Dedifferentiated amniotic fluid mesenchymal stem cell (primary cell): ENCODE data around the gene MOSPD2.

ENCODE experiments used
- DNase-seq: peaks from one replicate; pipeline ENCODE4 v3.0.0-alpha.2; 2016; ENCODE audit errors: extremely low spot score

Gene MOSPD2

DNA sequence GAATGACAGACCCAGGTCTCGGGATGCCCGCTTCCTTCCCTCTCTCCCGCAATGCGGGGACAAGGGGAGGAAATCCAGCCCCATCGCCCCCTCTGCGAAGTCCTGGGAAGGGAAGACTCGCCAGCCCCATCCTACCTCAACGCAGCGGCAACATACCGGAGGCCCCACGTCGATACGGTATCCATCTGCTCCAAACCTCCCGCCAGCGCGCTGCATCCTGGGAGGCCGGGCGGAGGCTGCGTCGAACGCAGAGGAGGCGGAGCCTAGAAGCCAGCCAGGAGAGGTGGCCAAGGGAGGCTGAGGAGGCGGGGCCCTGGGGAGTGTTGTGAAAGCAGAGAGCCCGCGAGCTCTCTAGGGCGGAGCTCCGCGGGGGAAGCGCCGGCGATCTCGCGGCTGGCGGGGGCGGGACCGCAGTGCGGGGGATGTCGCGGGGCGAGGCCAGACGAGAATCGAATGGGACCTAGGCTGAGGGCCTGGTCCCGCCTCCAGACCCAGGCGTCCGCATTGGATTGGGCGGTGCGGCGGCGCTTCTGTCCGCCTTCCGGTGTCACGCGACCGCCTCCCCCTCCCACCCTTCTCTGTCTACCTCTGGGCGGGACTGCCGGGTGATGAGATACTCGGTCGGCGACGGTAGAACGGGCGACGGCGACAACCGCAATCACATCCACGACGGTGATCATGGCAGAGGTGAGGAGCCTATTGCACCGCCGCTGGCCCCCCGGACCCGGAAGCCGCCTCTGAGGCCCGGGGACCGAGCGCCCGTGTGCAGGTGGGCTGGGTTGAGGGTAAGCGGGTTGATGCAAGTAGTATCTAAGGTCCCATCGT is at the start of gene MOSPD2, which contains the start of gene FANCB:
Gene MOSPD2 (plus strand): TSS at position 571 of the 825 bp plus-strand sequence. CDS start 108 bp downstream, at position 679.
Gene FANCB (minus strand): TSS at position 219 of the 825 bp plus-strand sequence. CDS start 7,559 bp downstream, outside the sequence.
- peak; percentile 91 for DNase-seq

DNA sequence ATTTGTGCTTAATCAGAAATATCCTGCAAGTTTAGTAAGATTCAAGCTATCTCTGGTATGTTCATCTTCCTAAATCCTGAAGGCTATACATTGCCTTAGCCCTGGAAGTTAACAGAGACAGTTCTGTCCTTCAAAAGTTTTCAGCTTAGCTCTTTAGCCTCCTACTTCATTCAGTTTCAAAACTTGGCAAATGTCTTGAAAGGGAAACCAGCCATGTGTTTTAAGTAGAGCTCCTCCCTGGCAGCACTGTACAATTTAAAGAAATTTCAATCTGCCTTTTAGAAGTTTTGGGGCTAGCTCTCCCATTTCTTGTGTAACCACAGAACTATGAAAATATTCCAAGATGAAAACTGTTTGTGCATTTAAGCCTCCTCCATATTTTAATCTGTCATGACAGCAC is 47.4 kb upstream of the MOSPD2 start:
- peak; percentile 24 for DNase-seq

DNA sequence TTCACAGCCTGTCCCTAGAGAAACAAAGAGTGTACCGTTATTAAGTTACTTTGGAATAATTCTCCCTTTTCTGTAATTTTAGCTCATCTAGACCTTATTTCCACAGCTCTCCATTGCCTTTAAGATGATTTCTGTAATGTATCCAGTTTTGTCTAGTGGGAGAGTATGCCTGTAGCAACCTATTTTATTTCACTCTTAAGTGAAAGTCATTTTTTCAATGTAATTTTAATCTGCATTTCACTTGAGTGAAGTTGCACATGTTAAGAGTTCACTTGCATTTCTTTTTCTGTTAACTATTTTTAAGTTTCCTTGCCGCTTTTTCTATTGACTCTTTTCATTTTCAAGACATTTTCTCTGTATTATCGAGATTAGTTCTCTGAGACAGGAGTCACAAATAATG is 46.9 kb upstream of the MOSPD2 start:
- no peak for DNase-seq

DNA sequence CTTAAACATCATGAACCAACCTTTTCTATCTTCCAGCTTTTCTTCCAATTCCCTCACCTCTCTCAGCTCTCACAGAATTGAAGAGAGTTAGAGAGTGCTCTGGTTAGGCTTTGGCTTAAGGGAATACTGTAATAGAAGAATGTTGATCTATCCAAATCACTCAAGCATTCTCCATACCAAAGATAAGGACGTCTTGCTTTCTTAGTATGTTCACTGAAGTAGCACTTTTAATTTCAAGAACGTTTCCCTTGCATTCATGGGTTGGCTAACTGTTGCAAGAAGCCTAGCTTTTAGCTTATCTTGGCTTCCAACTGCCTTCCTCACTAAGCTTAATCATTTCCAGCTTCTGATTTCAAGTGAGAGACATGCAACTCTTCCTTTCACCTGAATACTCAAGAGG is 43.6 kb upstream of the MOSPD2 start:
- no peak for DNase-seq

DNA sequence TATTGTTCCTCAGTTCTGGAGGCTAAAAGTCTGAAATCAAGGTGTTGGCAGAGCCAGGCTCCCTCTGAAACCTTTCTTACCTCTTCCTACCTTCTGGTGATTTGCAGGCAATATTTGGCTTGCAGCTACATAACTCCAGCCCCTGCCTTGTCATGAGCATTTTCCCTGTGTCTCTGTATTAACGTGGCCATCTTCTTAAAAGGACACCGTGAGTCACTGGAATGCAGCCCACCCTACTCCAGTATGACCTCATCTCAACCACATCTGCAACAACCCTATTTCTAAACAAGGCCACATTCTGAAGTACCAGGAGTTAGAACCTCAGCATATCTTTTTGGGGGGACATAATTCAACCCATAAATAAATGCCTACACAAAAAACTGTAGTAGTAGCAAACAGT is 41.1 kb upstream of the MOSPD2 start:
- no peak for DNase-seq

DNA sequence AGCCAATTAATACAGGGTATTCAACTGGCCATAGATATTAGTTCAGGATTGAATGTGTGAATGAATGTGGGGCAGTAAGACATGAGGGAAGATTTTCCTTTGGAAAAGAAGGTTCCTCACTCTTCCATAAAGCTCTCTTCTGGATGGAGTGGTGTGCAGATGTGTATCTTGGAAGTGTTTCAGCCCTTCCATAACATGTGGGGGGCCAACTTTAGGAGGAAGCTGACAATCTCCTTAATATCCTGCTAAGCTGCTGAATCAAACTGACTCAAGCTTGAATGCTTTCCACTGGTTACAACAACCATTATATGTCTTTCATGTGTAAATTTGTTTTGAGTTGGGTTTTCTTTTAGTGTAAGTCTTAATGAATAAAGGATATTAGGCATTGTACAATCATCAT is 40.6 kb upstream of the MOSPD2 start:
- no peak for DNase-seq

DNA sequence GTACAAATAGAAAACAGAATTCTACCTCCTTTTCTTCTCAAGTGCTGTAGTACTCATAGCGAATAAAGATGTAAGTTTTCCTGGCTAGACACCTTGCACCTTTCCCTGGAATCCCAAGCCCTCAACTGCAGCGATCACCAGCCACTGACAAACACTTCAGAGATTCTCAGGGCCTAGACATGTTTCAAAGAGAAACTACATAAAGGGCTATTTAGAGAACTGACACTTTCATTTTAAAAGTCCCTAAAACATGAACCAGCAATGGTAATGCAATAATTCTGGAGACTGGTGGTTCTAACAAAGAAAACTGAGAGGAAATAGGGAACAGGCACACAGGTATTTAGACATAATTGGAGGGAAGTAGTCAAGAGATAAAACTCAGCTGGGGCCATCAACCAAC is 36.1 kb upstream of the MOSPD2 start:
- DNase-seq = no peak

DNA sequence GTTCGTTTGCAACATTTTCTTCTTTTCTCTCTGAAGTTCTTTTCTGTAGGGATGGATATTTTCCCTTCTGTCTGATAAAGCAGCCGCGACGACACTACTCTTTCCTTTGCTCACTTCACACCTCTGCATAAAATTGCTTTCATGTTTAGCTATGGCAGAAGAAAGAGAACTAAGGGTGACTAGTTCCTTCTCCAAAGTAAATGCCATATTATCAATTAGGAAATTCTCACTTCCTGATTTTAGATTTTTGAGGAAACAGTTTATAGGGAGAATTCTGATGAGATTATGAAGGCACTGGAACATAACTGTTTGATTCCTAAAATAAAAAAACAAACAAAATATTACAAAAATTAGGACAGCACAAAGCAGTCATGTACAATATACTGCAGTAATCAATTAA is 29.6 kb upstream of the MOSPD2 start:
- no peak for DNase-seq

DNA sequence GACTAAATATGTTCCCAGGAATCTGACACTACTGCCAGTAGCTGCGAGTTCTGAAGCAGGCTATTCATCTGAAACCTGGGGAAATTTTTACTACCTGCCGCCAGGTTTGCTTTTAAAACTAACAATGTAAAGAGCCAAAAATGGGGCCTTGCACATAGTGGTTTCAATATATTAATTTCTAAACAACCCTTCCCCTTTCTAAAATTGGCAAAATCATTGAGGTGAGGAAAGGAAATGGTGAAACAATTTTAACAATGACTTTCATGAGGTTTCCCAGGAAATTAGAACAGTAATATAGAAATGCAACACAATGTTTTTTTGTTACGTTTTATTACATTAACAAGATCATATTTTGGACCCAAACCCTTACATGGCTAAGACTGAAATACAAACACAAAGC is 21.7 kb upstream of the MOSPD2 start:
- no peak for DNase-seq

DNA sequence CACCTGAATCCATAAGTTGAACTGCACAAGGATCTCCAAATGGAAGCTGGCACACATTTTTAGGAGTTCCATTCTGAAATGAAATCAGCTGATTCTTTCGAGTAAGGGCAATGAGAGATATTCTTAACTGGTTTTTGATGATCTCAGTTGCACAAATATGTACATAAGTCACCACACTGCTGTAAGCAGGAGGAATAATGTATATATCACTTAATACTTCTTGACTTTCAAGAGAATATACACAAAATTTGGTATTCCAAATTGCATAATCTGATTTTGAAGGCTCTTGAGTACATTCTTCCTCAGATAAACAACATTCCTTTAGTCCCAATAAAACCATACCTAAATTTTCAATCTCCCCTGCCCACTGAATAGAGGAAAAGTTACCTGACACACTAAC is 8.6 kb upstream of the MOSPD2 start:
- peak; percentile 17 for DNase-seq

DNA sequence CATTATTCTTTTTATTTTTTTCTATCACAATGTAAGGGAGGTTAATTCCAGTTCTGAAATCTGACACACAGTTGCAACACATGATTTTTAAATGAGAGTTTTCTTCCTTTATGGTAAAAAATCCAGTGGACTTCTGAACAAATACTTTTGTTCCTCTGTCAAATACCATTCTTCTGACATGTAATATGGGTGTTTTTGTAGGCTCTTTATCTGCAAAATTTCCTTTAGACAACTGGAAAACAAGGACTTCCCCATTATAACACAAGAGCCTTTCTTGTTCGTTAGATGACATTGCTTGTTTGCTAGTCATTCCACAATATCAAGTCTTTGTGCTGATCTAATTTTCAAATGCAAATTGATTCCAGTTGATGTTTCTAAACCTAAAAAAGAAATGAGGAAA is 8.0 kb upstream of the MOSPD2 start:
- DNase-seq = peak; percentile 49

DNA sequence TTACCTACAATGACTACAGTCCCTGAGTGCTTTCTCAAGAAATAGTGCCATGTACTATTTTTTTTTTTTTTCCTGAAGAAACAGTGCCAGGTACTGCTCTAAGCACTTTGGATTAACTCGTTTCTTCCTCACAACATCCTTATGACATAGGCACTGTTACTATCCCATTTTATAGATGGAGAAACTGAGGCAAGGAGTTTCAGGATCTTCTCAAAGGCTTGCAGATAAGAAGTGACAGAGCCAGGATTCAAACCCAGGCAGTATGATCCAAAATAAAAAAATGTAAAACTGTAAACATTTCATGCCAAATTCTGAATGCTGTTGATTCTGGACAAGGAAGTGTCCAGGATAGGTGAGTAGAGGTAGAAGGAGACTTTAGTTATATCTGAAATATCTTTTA is 1.5 kb upstream of the MOSPD2 start:
- no peak for DNase-seq

DNA sequence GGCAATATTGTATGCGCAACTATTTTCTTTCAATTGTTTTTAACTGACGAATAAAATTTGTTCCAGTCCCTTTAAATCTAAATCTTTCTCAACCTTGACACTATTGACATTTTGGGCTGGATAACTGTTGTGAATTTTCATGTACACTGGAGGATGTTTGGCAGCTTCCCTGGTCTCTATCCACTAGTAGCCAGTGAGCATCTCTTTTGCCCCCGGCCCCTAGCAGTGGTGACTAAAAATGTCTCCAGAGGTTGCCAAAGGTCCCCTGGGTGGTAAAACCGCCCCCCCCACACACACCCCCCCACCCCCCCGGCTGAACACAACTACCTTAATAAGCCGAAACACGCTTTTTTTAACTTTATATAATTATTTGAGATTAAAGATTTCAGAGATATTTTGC is 866 bp upstream of the MOSPD2 start:
- no peak for DNase-seq

DNA sequence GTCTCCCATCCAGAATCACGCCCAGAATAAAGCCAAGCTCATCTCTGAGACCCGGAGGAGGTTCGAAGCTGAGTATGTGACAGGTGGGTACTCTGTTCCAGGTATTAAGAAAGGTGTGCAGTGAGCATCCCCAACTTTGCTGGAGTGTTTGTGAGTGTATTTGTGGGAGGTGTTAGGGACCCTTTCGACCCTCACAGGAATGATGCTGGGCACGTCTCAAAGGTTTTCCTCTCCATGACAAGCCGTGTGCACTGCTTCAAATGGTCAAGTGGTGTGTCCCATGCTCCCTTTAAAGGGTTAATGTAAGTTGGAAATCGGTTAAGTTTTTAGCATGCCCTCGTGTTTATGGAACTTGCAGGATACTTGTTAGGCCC is 442 bp downstream of the MOSPD2 start:
- DNase-seq = no peak

DNA sequence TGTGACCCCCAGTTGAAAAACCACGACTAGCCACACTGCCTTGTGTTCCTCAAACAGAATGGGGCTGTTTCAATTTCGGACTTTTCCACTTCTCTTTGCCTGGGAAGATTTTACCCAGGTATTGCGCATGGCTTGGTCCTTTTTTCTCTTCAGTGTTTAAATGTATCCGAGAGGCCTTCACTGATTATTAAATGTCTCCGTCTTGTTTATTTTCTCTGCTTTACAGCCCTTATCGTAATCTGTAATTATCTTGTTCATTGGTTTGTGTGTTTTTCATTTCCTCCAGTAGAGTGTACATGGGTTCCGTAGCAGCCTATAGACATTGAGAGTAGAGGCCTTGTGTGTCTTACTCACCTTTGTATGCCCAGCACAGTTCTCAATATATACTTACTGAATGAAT is 2.4 kb downstream of the MOSPD2 start:
- DNase-seq = no peak

DNA sequence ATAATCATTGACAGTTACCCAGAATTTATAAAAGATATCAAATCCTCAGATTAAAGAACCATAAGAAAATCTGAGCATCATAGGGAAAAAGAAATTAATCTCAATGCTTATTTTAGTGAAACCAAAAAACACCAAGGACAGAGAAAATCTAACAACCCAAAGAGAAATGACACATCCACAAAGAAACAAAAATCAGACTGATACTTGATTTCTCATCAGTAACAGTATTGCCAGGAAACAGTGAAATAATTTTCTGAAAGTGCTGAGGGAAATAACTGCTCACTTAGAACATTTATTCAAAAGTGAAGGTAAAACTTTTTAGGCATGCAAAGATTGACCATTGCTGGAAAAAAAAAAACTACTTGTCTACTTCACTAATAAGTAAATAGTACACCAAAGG is 10.6 kb downstream of the MOSPD2 start:
- no peak for DNase-seq

DNA sequence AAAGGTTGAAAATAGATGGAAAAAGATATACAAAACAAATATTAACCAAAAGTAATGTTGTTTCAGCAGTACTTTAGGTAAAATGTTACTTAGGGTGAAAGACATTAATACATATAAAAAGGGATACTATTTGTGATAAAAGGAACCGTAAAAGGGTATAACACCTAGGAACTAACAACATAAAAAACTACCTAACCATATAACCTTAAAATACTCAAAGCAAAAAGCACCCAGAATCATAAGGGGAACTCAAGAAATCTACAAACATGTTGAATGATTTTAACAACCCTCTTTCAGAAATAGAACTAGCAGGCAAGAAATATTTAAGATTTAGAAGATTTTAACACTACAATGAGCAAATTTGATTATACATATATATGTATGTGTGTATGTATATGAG is 11.5 kb downstream of the MOSPD2 start:
- no peak for DNase-seq

DNA sequence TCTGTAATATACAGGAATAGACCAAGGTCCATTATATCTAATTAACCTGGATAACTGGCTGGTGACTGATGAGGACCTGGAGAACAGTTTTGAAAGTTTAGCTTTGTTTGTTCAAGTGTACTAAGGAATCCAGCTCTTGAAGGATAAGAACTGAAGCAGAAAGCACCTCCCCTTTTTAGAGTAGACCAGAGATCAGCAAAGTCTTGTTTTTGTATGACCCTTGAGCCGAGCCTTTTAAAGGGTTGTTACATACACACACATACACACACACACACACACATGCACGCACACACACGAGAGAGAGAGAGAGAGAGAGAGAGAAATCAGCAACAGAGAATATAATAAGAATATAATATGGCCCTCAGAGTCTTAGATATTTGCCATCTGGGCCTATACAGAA is 13.0 kb downstream of the MOSPD2 start:
- DNase-seq = no peak

DNA sequence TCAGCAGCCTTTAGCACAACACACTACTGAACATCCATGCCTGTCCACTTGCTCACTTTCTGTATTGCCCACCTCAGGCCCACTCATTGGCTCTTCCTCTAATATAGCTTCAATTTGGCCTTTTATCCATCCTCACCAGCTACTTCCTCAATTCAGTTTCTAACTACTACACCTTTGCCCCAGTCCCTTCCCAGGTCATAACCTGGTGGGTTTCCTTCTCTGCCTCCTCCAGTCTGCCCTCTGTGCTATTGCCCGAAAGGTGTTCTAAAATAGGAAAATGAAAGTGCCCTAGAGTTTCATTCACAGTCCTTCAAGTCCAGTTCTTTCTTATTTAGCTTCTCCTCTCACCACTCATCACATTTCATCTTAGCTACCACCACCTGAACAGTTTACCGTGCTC is 23.1 kb downstream of the MOSPD2 start:
- DNase-seq = no peak

DNA sequence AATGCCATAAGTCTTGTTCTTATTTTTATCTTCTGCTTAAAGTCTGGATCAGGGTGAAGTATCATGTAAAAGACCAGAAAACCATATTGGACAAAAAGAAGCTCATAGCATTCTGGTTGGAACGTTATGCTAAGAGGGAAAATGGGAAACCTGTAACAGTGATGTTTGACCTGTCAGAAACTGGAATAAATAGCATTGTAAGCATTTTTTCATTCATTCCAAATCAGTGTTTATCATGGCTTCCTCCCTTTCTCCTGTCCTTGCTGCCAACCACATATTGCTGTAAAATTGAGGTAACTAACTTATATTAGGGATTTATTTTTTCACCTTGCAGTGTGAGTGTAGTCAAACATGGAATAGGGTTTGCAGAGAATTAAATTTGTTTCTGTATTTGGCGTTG is 23.8 kb downstream of the MOSPD2 start:
- no peak for DNase-seq

DNA sequence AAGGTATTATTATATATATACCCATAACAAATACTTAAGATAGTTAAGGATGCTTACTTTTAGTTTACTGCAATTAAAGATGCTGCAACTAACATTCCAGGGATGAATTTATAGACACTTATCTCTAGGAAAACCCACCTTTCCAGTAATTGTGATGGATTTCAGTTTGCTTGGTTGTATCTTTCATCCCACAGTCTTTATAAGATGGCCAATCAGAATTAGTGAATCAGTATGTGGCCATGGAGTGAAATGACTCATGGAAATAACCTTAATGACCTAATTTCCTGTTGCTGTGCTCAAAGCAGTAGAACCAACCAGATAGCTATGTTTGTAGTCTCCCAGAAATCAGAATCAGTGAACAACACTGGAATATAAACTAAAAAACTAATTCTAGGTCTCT is 26.4 kb downstream of the MOSPD2 start:
- no peak for DNase-seq

DNA sequence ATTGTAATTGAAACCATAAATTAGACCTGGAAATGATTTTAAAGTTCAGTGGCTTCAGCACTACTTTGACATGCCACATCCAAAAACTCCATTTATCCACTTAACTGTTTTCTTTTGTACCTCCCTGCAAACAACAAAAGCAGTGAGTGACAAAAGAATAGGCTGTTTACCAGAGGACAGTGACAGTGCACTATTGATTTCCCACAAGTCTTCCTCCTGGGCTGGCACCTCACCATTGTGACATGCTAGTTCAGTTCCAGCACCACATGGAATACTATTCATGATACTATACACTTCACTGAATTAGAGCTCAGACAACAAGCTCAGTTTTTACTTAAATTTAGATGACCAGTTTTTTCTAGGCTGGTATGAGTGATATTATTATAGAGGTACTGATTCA is 29.3 kb downstream of the MOSPD2 start:
- no peak for DNase-seq

DNA sequence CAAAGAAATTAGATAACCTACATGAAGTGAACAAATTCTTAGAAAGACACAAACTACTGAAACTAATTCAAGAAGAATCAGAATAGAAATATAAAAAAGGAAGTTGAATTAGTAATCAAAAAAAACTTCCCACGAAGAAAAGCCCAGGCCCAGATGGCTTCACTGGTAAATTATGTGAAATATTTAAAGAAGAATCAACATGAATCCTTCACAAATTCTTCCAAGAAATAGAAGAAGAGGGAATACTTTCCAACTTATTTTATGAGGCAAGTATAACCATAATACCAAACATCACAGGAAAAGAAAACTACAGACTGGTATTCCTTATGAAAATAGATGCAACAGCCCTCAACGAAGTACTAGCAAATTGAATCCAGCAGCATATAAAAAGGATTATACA is 30.7 kb downstream of the MOSPD2 start:
- DNase-seq = peak; percentile 20

DNA sequence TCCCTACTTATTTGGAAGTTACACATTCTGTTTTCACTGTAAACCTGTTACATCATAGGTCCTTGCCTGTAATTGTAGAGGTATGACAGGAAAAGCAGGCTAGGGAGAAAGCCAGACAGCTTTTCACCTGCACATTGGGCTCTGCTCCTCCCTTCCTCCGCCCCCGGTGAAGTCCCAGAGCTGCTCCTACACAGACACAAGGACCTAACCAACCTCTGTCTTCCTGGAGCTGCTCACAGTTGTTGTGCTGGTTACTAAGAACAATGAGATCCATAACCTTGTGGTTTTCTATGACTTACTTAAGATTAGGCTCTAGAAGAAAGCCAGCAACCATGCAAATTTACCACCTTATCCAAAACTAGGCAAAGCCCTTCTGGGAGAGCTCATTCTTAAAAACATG is 40.0 kb downstream of the MOSPD2 start:
- no peak for DNase-seq
